Body of pancreas (tissue), 4 donors: ENCODE data around the gene POLD2. TPM values are rescaled to one million over a fixed set of nuclear protein-coding genes. Genes with fewer than 3 reads are reported as not detected.

ENCODE experiments used
- ATAC-seq: fragments of 150-250 bp; one replicate; pipeline ENCODE4 v1.9.1; 2016
- DNase-seq, 4 donors: peaks; one replicate each; pipeline ENCODE4 v3.0.0-alpha.2; 2019
- H3K27ac ChIP-seq, 4 donors: fragments of 200-600 bp; sonication (generic); 1 replicate in 3 of 4; 2 replicates in 1 of 4; pipeline versions ENCODE4 v1.5.1 to v1.6.1; 2016 to 2019; ENCODE audit warnings: mild to moderate bottlenecking in 1 of 4, mixed read lengths in 1 of 4, moderate library complexity in 1 of 4
- H3K27me3 ChIP-seq, 2 donors: fragments of 200-600 bp; sonication (generic); one replicate each; pipeline ENCODE4 v1.6.0; 2016; ENCODE audit warnings: mild to moderate bottlenecking in 1 of 2
- H3K36me3 ChIP-seq, 2 donors: fragments of 200-600 bp; sonication (generic); replicated peaks in 1 of 2; 2 replicates each; pipeline ENCODE4 v1.5.1; 2016; ENCODE audit warnings: low read depth in 2 of 2; ENCODE audit not compliant: insufficient read depth in 1 of 2
- H3K4me1 ChIP-seq: fragments of 200-600 bp; sonication (generic); one replicate; pipeline ENCODE4 v1.6.0; 2016
- H3K4me3 ChIP-seq, 2 donors: fragments of 200-600 bp; sonication (generic); 1 replicate in 1 of 2; 2 replicates in 1 of 2; pipeline ENCODE4 v1.5.1; 2016 to 2019
- H3K9me3 ChIP-seq, 3 donors: fragments of 200-600 bp; sonication (generic); 1 replicate in 2 of 3; 2 replicates in 1 of 3; pipeline ENCODE4 v1.5.1; 2016
- CTCF ChIP-seq, 7 experiments: fragments of 450-650 bp in 4 of 7; fragments of 200-600 bp in 3 of 7; sonication (generic) in 3 of 7; IDR thresholded peaks; one replicate each; pipeline ENCODE4 v1.5.1; 2016 to 2019; ENCODE audit warnings: antibody characterized with exemption in 7 of 7
- POLR2A ChIP-seq, 3 donors: fragments of 450-650 bp; IDR thresholded peaks; one replicate each; pipeline ENCODE4 v1.6.1; 2016; ENCODE audit warnings: antibody characterized with exemption in 3 of 3, mild to moderate bottlenecking in 2 of 3
- WGBS, 2 donors: methylation state at CpG; one replicate each; pipeline ENCODE4 v1.1.5; 2017; 5-methylcytosine and 5-hydroxymethylcytosine counted together
- intact Hi-C: fragments of 100-400 bp; cut with DNase I; formaldehyde crosslinking; loops from one replicate; pipeline ENCODE4 v1.15.1; 2023
- total RNA-seq, 2 donors: library from RNA; depleted of rRNA; stranded (reverse); fragments of >200 nt; gene quantifications; one replicate each; pipeline ENCODE4 v1.1.0, GENCODE V29; 2016

Gene POLD2
- total RNA-seq, 2 donors from 2014 or later: 32.7 to 64.6 TPM

- Histone ChIP-seq H3K27ac (no peak overlapping the region), H3K36me3 (peaks cover 0 to 2% of the 10 kb centered on the region in 2 donors), H3K4me3 (no peak overlapping the region), H3K27me3 (no peaks in the 10 kb centered on the region), H3K9me3 (no peaks in the 10 kb centered on the region), H3K4me1 (peaks cover 24% of the 10 kb centered on the region)
- DNase-seq (peak in 1 of 4 donors; percentile 25), ATAC-seq (no peak)
- TF ChIP-seq CTCF (IDR thresholded peaks at IDR 0.05): no peak
- TF ChIP-seq POLR2A (IDR thresholded peaks at IDR 0.05): no peak
- intact Hi-C loops: no loop called here
- 61 to 70% methylated on average over 7 of the region's 7 CpGs for WGBS, 2 donors
These were observed 55.3 kb downstream of the POLD2 start for GRCh38 chr7:44068054-44068453.

GRCh38 chr7:44067064-44067951 lies 56.0 kb downstream of the POLD2 start:
- ATAC-seq (no peak), DNase-seq (peak in 1 of 4 donors; percentile 6)
- no peaks in the 10 kb centered on the region for H3K9me3 ChIP-seq

GRCh38 chr7:44066494-44067063 lies 56.8 kb downstream of the POLD2 start:
- intact Hi-C loops: no loop called here
- Histone ChIP-seq H3K4me1 (peaks cover 24% of the 10 kb centered on the region), H3K4me3 (no peak overlapping the region), H3K36me3 (no peaks in the 10 kb centered on the region), H3K9me3 (no peaks in the 10 kb centered on the region), H3K27ac (no peak overlapping the region), H3K27me3 (no peaks in the 10 kb centered on the region)
- DNase-seq: peak in 1 of 4 donors; percentile 5
- WGBS, 2 donors: 82 to 91% methylated on average over 4 to 7 of the region's 7 CpGs
- ATAC-seq: no peak
- no peak for TF ChIP-seq CTCF (IDR thresholded peaks at IDR 0.05)
- TF ChIP-seq POLR2A (IDR thresholded peaks at IDR 0.05): no peak

More at GRCh38 chr7:44067064-44067951, 56.0 kb downstream of the POLD2 start:
- Histone ChIP-seq H3K4me3 (no peak overlapping the region), H3K27ac (no peak overlapping the region), H3K4me1 (peaks cover 24% of the 10 kb centered on the region), H3K36me3 (no peaks in the 10 kb centered on the region), H3K27me3 (no peaks in the 10 kb centered on the region)
- TF ChIP-seq POLR2A (IDR thresholded peaks at IDR 0.05): no peak
- TF ChIP-seq CTCF (IDR thresholded peaks at IDR 0.05): no peak
- WGBS, 2 donors: 78 to 92% methylated on average over 10 to 11 of the region's 11 CpGs
- intact Hi-C loops: no loop called here

GRCh38 chr7:44066111-44066460 lies 57.3 kb downstream of the POLD2 start:
- intact Hi-C loops: no loop called here
- H3K4me1 ChIP-seq: peaks cover 24% of the 10 kb centered on the region
- no peak for TF ChIP-seq POLR2A (IDR thresholded peaks at IDR 0.05)
- TF ChIP-seq CTCF (IDR thresholded peaks at IDR 0.05): no peak
- ATAC-seq (no peak), DNase-seq (peak in 1 of 4 donors; percentile 4)
- peaks cover 0 to 3% of the 10 kb centered on the region in 2 donors for H3K36me3 ChIP-seq
- WGBS, 2 donors: 43 to 55% methylated on average over 6 of the region's 6 CpGs
- no peaks in the 10 kb centered on the region for H3K27me3 ChIP-seq
- no peak overlapping the region for H3K4me3 ChIP-seq
- no peak overlapping the region for H3K27ac ChIP-seq
- H3K9me3 ChIP-seq: no peaks in the 10 kb centered on the region
